HG03108 (cell line): ENCODE results near the gene FFAR3.
"Not testable (repeated sequence)": the region's sequence is repeated elsewhere in the genome, so short reads cannot be mapped to it uniquely, and the experiment has no call there.

ENCODE experiments used
- ATAC-seq: cut with Tn5 transposase; IDR thresholded peaks from one replicate; pipeline ENCODE4 v1.9.1; 2021; ENCODE audit warnings: moderate library complexity; ENCODE audit not compliant: unreplicated experiment

FFAR3 gene

DNA sequence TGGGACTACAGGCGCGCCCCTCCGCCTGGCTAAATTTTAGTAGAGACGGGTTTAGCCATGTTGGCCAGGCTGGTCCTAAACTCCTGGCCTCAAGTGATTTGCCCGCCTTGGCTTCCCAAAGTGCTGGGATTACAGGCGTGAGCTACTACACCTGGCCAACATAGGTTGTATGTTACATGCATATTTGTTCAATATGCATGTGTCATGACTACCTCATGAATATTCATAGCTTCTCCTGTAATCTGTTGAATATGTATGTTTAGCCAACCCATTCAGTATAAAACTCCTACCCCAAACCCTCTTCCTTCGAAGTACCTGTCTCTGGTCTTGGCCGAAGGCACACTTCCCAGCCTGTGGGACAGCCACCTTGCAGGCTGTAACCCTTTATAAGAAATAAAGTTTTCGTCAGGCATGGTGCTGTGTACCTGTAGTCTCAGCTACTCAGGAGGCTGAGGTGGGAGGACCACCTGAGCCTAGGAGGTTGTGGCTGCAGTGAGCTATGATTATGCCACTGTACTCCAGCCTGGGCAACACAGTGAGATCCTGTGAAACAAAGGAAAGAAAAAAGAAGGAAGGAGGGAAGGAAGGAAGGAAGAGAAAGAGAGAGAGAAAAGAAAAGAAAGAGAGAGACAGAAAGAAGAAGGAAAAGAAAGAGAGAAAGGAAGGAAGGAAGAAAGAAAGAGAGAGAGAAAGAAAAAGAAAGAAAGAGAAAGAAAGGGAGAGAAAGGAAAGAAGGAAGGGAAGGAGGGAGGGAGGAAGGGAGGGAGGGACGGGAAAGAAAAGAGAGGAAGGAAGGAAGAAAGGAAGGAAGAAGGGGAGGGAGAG, 41.9 kb downstream of the FFAR3 start:
- ATAC-seq = no peak

GRCh38 chr19:35400773-35401100, 42.5 kb downstream of the FFAR3 start:
- no peak for ATAC-seq

GRCh38 chr19:35401416-35401815, 43.2 kb downstream of the FFAR3 start:
- ATAC-seq = not testable (repeated sequence)

GRCh38 chr19:35403116-35403760, 45.0 kb downstream of the FFAR3 start:
- no peak for ATAC-seq

DNA sequence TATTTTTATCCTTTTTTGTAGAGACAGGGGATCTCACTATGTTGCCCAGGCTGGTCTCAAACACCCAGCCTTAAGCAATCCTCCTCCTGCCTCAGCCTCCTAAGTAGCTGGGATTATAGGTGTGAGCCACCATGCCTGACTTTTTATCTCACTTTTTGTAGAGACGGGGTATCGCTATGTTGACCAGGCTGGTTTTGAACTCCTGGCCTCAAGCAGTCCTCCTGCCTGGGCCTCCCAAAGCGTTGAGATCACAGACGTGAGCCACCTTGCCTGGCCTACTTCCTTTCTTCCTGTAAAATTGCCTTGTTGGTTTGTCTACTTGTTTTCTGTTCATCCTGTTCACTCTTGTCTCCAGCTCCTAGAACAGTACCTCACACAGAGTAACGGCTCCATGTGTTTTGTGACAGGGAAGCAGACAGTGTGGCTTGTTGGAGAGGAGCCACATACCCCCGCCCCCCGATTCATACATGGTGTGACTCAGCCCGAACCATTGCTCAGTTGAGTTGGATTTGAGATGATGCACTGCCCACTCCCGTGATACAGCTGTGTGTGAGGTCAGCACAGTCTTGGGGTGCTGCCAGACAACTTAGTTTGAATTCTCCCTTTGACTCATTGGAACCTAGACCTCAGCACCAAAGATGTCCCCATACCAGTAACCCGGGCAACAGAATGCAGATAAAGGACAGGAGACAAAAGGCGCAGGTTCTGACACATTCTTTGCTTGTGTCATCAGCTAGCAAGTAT, 46.8 kb downstream of the FFAR3 start:
- ATAC-seq = peak; percentile 65

DNA sequence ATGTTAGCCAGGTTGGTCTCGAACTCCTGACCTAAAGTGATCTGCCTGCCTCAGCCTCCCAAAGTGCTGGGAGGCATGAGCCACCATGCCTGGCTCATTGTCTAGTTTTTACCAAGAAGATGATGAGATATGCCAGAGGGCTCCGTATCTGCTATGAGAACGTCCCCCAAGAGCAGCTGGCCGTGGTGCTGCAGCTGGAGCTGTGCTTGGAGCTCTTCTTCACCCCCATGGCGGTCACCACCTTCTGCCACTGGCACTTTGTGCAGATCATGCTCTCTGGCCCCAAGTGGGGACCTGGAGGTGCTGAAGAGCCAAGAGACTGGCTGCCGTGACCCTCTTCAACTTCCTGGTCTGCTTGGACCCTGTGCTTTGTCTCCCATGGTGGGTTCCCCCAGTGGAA, 49.4 kb downstream of the FFAR3 start:
- no peak for ATAC-seq

DNA sequence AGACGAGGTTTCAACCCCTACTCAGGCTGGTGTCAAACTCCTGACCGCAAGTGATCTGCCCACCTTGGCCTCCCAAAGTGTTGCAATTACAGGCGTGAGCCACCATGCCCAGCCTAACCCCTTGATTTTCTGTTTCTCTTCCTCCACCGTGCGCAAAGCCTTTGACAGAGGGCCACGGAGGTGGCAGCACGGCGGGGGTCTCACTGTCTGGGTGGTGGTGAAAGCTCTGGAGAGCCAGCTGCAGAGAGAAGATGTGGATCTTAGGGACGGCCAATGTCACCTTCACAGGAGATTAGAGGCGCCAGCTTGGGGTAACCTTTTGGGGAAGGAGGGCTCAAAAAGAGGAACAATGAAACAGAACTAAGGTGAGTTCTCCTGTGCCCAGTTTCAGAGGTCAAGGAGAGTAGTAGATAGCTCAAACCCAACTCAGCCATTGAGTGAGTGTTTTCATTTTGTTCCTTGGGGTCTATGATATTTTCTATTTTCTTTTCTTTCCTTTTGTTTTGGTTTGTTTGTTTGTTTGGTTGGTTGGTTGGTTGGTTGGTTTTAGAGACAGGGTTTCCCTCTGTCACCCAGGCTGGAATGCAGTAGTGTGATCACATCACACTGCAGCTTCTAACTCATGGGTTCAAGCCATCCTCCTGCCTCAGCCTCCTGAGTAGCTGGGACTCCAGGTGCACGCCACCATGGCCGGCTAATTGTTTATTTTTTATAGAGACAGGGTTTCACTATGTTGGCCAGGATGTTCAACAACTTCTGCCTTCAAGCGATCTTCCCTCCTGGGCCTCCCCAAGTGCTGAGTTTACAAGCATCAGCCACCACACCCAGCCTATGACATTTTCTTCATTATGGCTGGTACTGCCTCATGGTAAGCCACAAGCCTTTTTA, 50.3 kb downstream of the FFAR3 start:
- peak; percentile 77 for ATAC-seq

DNA sequence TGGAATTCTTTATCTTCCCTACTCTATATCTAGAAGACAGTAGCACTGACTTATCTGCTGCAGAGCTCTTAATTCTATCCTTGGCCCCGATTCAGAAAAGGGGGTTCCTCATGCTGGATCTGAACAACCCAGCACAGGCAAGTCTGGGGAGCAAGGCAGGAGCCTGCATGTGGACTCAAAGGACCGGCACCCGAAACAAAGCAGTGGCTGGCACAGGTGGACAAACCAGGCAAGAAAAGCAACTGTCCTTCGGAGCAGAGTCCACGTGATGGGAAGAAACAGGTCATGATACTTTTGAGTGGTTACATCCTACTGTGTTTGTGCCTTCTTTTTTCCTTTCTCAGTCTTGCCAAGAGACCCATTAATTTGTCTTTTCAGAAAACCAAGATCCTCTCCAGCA, 50.9 kb downstream of the FFAR3 start:
- no peak for ATAC-seq
